Measurements from ENCODE around the gene SLC25A10.

SLC25A10 gene

GRCh38 chr17:81682565-81683207 is 29.4 kb upstream of the SLC25A10 start:
- H3K27me3 ChIP-seq (ENCODE audit: insufficient read depth, poor library complexity, severe bottlenecking): no peaks in the 10 kb centered on the region
- H3K4me3 ChIP-seq (ENCODE audit: severe bottlenecking): peak overlapping the region; percentile 88
- TF ChIP-seq, protein P1, sequence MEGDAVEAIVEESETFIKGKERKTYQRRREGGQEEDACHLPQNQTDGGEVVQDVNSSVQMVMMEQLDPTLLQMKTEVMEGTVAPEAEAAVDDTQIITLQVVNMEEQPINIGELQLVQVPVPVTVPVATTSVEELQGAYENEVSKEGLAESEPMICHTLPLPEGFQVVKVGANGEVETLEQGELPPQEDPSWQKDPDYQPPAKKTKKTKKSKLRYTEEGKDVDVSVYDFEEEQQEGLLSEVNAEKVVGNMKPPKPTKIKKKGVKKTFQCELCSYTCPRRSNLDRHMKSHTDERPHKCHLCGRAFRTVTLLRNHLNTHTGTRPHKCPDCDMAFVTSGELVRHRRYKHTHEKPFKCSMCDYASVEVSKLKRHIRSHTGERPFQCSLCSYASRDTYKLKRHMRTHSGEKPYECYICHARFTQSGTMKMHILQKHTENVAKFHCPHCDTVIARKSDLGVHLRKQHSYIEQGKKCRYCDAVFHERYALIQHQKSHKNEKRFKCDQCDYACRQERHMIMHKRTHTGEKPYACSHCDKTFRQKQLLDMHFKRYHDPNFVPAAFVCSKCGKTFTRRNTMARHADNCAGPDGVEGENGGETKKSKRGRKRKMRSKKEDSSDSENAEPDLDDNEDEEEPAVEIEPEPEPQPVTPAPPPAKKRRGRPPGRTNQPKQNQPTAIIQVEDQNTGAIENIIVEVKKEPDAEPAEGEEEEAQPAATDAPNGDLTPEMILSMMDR (IDR thresholded peaks at IDR 0.05; ENCODE audit: poor library complexity, severe bottlenecking): no peak
- H3K27ac ChIP-seq (ENCODE audit: poor library complexity, severe bottlenecking): peak overlapping the region; percentile 89
- DNase-seq (ENCODE audit: low spot score) (peak; percentile 57), ATAC-seq (ENCODE audit: low read depth) (no peak)
- H3K36me3 ChIP-seq (ENCODE audit: low read depth): peaks cover 22% of the 10 kb centered on the region
- peaks cover 7% of the 10 kb centered on the region for H3K4me1 ChIP-seq (ENCODE audit: insufficient read depth, poor library complexity, severe bottlenecking)
- no peaks in the 10 kb centered on the region for H3K9me3 ChIP-seq (ENCODE audit: severe bottlenecking)

- TF ChIP-seq, protein P1 (IDR thresholded peaks at IDR 0.05; ENCODE audit: poor library complexity, severe bottlenecking): no peak
- H3K4me1 ChIP-seq (ENCODE audit: insufficient read depth, poor library complexity, severe bottlenecking): peaks cover 7% of the 10 kb centered on the region
- peaks cover 28% of the 10 kb centered on the region for H3K36me3 ChIP-seq (ENCODE audit: low read depth)
- ATAC-seq (ENCODE audit: low read depth) (peak; percentile 1; the same call in 2 of the 3 replicates), DNase-seq (ENCODE audit: low spot score) (no peak)
- H3K9me3 ChIP-seq (ENCODE audit: severe bottlenecking): no peaks in the 10 kb centered on the region
- peak overlapping the region; percentile 89 for H3K27ac ChIP-seq (ENCODE audit: poor library complexity, severe bottlenecking)
- no peaks in the 10 kb centered on the region for H3K27me3 ChIP-seq (ENCODE audit: insufficient read depth, poor library complexity, severe bottlenecking)
- H3K4me3 ChIP-seq (ENCODE audit: severe bottlenecking): peak overlapping the region; percentile 88
These were observed 28.9 kb upstream of the SLC25A10 start for GRCh38 chr17:81683208-81683583.

- peak within 1 kb of the TSS; percentile 89 for H3K27ac ChIP-seq (ENCODE audit: poor library complexity, severe bottlenecking)
- H3K36me3 ChIP-seq (ENCODE audit: low read depth): peaks cover 34% of the 10 kb centered on the region
- H3K9me3 ChIP-seq (ENCODE audit: severe bottlenecking): no peaks in the 10 kb centered on the region
- TF ChIP-seq, protein P1 (IDR thresholded peaks at IDR 0.05; ENCODE audit: poor library complexity, severe bottlenecking): no peak
- H3K4me1 ChIP-seq (ENCODE audit: insufficient read depth, poor library complexity, severe bottlenecking): peaks cover 7% of the 10 kb centered on the region
- DNase-seq (ENCODE audit: low spot score) (peak; percentile 96), ATAC-seq (ENCODE audit: low read depth) (peak; percentile 90)
- H3K4me3 ChIP-seq (ENCODE audit: severe bottlenecking): peak within 1 kb of the TSS; percentile 88
- H3K27me3 ChIP-seq (ENCODE audit: insufficient read depth, poor library complexity, severe bottlenecking): no peaks in the 10 kb centered on the region
These were observed 28.3 kb upstream of the SLC25A10 start, which contains the start of the genes ARL16 and HGS for GRCh38 chr17:81683584-81684441. ARL16 (minus strand) TSS chr17:81683797; CDS start chr17:81683753, 44 bp downstream. HGS (plus strand) TSS chr17:81684011; CDS start chr17:81684067, 56 bp downstream.

DNA sequence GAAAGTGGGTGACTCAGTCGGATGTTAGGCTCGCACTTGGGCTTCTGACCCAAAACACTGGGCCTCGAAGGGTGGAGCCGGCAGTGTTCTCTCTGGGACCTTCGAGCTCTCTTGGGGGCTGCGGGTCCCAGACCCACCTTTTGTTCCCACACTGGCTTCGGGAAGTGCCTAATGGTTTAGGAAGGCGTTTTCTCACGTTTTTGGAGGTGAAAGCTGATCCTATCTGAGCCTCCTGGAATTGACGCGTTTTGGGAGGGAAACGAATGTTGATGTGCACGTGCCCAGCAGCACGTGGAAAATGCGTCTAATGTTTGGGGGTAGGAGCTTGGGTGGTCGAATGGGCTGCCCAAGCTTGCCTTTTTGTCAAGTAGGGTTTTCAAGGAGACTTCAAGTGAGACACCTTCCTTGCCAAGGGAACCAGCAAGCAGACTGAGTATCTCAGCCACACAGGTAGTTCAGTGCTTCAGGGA is 27.6 kb upstream of the SLC25A10 start:
- Histone ChIP-seq H3K27ac (ENCODE audit: poor library complexity, severe bottlenecking) (peak overlapping the region; percentile 89), H3K4me1 (ENCODE audit: insufficient read depth, poor library complexity, severe bottlenecking) (peaks cover 7% of the 10 kb centered on the region), H3K4me3 (ENCODE audit: severe bottlenecking) (peak overlapping the region; percentile 88), H3K9me3 (ENCODE audit: severe bottlenecking) (no peaks in the 10 kb centered on the region), H3K27me3 (ENCODE audit: insufficient read depth, poor library complexity, severe bottlenecking) (no peaks in the 10 kb centered on the region), H3K36me3 (ENCODE audit: low read depth) (peaks cover 40% of the 10 kb centered on the region)
- TF ChIP-seq, protein P1 (IDR thresholded peaks at IDR 0.05; ENCODE audit: poor library complexity, severe bottlenecking): no peak
- ATAC-seq (ENCODE audit: low read depth) (peak; percentile 43), DNase-seq (ENCODE audit: low spot score) (no peak)
